Stimulated activated CD8-positive, alpha-beta memory T cell treated with anti-CD3 and anti-CD28 coated beads, Interleukin-7, amount 100 ng/mL, for 1 hour (primary cell): ENCODE measurements around the gene FADS3.
"Not testable (repeated sequence)": the region's sequence is repeated elsewhere in the genome, so short reads cannot be mapped to it uniquely, and the experiment has no call there.

Experiments
- DNase-seq, 2 donors: peaks; one replicate each; pipeline ENCODE4 v3.0.0-alpha.2; 2020; ENCODE audit warnings: low read depth in 2 of 2

The FADS3 gene

DNA sequence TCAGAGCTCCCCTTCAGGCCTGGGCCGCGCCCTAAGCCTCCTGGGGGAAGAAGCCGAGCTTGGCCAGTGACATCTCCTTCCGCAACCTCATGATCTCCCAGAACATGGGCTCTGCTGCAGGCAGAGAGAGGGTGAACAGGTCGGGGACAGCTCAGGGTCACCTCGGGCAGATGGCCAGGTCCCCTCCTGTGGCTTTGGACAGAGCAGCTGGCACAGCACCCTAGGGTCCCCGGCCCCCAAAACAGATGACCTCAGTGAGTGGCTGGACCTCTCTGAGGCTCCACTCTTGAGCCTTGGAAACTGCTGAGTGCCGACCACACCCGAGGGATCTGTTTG lies 6.9 kb upstream of the FADS3 start:
- DNase-seq = no peak

DNA sequence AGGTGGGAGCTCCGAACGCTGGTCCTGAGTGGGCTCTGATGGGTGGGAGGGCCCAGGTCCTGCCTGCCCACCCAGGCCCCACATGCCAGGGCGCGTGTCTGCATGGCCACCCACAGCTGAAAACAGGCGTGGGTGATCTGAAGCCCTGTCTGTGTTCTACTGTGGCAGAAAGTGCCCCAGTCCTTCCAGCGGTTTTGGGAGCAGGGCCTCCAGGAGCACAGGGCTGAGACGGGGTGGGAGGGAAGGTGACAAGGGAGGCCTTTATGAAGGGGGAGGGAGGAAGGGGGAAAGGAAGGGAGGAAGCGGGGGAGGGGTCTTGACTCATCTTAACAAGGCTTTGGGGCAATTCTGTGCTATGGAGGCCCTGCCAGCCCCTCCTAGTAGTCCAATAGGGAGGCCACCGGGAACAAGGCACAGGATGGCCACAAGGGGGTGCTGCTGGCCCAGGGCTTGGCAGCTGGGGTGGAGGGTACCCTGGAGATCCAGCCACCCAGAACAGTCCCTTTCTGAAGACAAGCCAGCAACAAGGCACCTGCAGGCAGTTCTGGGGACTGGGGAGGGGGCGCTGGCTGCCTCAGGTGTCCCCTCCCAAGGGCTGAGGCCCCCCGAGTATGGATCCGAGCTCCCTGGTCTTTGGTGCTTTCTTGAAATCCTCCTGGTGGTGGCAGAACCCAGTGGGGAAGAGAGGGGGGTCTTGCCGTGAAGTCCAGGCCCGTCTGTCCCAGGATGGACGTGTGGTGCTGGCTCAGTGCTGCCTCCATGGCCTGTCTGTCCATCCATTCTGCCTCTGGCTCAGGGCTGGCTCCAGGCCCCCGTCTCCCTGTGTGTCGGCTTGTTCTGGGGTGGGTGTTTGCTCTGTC lies 6.3 kb upstream of the FADS3 start:
- DNase-seq = peak; percentile 53 to 68

DNA sequence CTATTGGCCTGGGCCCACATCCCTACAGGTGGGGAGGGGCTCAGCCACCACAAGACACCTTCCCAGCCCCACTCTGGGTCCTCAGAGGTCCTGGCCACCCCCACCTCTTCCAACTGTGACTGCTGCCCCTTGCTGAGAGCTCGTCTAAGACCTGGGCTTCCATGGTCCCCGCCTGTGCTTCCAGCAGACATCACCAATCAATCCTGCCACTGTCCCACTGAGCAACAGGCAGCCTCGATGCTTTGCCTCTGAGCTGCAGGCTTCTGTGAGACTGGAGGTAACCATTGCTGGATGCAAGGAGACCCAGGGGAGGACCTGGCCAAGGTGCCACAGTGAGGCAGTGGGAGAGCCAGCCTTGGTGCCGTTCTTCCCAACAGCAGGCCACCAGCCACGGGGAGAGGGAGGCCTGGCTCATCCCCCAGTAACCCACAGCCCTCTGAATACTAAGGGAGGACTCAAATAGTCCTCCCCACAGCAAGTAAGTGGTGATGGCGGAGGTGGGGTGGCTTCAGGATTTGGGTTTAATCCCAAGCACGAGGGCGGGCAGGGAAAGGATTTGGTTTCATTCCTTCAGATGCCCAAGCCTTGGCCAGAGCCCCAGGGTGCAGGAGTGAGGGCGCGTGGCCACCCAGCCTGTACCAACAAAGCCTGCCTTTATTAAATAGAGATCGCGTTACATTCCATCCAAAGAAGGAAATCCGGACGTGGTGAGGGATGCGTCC lies 5.5 kb upstream of the FADS3 start:
- no peak for DNase-seq

DNA sequence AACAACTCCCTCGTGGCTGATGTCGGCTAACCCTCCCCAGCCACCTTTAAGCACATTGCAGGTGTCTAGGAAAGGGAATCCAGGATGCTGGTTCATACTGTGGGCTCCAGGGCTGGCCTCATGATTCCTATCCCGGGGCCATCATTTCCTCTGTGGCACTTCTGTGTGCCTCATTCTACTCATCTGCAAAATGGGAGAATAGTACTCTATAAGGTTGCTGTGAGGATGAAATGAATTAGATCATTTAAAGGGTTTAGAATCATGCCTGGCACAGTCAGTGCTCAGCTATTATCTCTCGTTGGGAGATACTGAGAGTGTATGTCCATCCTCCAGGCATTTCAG lies 4.3 kb upstream of the FADS3 start:
- DNase-seq = no peak

DNA sequence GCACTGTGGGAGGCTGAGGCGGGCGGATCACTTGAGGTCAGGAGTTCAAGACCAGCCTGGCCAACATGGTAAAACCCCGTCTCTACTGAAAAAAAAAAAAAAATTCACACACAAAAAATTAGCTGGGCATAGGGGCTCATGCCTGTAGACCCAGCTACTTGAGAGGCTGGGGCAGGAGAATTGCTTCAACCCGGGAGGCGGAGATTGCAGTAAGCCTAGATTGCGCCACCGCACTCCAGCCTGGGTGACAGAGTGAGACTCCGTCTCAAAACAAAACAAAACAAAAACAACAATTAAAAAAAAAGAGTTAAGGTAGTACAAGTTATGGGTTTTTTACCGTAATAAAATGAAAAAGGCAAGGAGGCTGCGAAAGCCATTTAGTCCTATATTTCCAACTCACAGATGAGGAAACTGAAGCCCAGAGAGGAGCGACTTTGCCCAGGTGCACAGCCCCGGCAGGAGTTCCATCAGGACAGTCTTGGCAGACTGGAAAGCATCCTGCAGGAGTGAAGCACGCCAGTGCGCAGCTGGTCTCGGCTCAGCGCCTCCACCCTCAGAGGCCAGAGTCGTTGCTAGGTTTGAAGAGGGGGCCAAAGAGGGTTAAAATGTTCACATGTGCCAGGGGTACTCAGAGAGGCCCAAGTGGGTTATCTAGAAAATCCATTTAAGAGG lies 3.8 kb upstream of the FADS3 start:
- no peak for DNase-seq

DNA sequence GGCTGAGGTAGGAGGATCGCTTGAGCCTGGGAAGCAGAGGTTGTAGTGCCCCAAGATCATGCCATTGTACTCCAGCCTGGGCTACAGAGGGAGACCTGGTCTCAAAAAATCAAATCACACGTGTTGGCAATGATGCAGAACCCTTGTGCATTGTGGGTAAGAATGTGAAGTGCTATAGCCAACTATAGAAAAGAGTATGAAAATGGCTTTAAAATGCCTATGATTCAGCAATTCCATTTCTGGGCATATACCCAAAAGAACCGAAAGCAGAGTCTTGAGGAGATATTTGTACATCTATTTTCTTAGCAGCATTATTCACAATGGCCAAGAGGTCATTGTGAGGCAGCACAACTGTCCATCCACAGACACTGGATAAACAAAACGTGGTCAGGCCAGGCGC lies 2.6 kb upstream of the FADS3 start:
- no peak for DNase-seq

DNA sequence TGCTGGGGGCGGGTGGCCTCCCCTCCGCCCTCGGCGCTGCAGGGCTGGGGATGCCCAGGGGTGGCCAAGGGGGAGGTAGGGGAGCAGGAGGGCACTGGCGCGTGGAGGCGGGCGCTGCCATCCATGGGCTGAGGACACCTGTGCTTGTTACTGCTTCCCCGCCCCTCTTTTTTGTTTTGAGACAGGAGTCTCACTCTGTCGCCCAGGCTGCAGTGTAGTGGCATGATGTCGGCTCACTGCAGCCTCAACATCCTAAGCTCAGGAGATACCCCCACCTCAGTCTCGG lies 683 bp upstream of the FADS3 start:
- no peak for DNase-seq

DNA sequence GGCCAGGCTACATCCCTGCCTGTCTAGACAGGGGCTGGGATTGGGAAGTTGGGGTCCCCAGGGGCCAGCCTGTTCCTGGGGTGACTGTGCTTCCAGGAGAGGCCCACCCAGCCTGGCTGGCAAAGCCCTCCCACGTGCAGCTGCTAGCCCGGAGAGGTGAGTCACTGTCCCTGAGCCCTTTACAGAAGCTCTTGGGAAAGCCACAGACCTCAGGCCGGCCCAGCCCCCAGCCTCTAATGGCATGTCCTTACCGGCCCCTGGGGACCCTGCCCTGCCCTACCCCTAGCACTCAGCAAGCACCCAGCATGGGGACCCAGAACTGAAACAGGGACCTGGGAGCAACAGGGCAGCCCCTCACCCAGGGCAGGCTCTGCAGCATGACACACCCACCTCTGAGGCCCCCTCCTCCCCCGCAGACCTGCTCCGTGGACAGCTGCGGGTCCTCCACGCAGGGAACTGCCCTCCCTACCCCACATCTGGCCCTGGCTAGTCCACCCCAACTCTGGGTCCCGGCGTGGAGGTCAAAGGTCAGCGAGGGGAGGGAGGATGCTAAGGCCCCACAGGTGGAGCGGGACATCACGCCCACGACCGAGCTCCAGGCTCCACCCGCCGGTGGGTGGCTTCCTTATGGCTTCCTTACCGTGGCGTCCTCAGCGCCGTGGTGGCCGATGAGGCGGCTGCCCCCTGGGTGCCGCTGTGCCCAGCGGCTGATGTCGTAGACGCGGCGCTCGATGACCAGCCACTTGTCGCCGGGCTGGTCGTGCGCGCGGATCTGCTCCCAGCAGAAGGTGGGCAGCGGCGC lies 615 bp downstream of the FADS3 start:
- no peak for DNase-seq

DNA sequence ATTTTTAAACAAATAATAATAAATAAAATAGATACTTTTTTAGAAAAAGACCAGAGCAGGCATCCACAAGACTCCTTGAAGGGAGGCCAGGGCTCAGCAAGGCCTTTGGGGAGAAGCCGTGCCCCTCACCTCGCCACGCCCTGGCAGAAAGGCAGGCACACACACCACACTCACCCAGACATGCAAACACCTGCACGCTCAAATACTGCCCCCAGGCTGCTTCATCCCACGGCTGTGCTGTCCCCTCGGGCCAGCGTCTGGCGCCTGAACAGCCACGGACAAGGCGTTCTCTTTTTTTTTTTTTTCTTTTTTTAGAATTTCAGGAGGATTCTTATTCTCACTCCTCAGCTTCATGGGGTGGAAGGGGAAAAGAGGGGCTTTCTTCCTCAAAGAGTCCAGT lies 1.5 kb downstream of the FADS3 start:
- no peak for DNase-seq

DNA sequence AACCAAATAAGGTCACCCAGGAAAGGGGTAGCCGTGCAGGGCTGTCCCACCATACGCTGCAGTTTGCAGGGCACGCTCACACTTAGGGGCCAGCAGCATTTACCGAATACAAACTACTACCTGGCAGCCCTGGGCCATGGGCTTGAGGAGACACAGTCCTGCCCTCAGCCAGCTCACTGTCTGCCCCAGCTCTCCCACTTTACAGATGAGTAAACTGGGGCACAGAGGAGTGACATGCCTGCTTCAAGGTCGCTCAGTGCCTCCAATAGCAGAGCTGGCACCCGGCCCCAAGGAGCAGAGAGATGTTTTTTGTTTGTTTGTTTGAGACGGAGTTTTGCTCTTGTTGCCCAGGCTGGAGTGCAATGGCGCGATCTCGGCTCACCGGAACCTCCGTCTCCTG lies 2.8 kb downstream of the FADS3 start:
- DNase-seq = no peak

DNA sequence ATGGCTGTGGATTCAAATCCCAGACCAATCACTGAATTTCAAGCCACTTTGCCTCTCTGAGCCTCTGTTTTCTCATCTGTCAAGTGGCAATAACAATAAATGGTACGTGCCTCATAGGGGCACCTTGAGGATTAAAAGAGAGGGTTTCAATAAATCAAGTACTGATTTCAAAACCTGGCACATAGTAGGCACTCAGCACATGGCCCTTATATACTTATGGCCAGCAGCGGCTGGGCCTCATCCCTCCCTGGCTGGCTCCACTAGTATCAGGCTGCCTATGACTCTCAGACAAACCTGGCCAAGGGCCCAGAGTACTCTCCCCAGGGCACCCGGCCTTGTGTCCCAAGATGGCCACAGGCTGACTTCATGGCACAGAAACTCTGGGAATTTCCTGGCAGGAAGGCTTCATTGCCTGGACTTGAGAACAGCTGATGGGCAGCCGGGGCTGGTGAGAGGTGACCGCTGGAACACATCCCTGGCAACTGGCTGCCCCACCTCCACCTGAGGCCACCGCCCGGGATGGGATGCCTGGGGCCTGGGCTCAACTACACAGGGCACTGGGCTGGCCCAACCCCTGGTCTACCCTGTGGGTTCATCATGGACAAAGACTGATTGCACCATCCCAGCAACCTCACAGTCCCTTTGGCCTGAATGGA lies 3.4 kb downstream of the FADS3 start:
- DNase-seq = no peak

DNA sequence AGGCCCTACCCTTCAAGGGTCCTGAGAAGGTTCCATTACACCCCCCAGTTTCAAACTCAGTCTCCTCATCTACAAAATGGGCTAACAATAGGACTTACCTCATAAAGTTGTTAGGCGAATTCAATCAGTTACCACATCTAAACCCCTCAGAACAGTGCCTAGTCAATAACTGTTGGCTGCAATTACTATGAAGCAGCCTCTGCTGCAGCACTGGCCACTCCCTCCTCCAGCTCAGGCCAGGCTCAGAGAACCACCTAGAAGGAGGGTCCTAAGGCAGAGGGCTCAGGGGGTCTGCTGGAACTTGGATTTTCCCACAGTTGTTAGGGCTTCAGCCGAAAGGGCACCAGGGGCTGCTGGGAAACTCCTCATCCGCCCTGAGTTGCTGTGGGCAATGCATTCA lies 4.7 kb downstream of the FADS3 start:
- DNase-seq = no peak

DNA sequence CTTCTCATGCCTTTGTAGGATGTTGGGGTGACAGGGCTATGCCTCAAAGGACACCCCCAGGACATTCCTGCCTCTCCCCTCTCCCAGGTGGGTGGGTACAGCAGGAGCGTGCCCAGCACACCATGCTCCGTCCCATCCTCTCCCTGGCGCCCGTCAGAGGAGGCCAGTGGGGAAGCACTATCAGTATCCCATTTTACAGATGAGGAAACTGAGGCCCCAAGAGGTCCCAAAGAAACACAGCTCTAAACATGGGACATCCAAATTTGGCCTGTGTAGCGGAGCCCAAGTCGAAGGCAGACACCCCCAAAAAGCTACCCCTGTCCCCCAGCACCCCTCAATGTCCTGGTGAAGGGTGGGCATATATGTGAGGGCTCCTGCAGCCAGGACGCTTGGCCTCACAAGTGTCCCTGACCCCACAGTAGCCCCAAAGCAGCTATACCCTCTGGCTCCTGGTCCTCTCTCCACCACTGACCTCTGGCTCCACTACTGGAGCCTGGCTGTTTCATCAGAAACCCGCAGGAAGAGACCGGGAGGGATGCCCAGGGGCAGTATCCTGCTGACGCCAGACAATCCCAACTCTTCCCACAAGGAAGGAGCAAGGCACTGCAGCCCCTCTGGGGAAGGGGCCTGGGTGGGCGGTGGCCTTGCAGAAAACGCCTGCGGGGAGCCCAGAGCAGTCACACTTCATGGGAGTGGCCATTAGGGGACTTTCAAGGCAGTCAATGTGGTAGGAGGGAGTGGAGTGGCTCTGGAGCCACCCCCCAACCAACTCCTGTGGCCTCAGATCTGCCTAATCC lies 5.4 kb downstream of the FADS3 start:
- DNase-seq = no peak

DNA sequence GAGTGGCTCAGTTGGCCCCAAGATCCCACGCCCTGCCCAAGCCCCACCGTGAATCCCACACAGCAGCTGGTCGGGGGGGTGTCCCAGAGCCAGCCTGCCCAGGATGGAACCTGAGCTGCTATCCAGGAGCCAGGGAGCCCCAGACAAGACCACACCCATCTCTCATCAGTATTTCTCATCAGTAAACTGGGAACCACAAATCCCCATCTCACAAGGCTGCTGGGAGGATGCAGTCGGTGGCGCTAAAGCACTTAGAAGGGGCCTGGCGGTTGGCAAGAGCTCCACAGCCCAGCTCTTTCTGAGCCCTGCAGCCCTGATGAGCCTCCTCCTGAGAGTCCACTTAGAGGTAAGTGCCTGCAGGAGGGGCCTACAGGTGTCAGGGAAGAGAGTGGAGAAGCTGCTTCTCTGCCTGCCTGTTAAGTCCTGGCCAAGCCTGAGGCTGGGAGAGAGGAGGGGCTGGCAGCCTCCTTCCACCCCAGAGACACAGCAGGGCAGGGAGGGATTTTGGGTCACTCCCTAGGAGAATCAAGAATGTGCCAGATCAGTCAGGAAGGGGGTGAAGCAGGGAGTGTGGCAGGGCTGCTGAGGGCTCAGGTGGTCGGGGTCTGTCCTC lies 6.1 kb downstream of the FADS3 start:
- DNase-seq = no peak

DNA sequence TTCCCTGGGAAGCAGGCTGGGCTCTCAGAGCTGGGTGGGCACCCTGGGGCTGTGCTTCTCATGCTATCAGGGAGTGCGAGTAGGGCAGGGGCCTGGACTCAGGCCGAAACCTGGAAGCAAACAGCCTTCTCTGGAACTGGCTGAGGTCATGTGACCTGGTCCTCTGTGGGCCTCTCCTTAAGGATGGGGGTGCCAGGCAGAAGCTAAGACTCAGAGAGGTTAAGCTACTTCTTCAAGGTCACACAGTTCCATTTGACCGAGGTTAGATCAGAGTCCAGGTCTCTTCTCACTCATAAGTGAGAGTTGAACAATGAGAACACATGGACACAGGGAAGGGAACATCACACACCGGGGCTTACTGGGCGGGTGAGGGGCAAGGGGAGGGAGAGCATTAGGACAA lies 7.4 kb downstream of the FADS3 start:
- DNase-seq = no peak

DNA sequence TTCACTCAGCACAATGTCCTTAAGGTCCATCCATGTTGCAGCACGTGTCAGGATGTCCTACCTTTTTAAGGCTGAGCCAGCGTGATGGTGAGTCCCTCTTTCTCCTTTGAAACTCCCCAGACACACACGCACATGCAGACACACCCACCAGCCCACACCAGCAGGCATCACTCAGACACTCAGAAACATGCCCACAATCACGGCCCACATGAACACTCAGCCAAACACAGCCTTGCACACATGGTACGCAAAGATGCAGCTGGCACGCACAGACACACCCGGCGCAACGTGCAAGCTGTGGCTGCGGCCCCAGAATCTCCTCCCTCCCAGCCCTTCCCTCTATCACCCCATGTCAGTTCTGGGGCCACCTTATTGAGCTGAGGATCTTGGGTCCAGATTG lies 8.0 kb downstream of the FADS3 start:
- no peak for DNase-seq

DNA sequence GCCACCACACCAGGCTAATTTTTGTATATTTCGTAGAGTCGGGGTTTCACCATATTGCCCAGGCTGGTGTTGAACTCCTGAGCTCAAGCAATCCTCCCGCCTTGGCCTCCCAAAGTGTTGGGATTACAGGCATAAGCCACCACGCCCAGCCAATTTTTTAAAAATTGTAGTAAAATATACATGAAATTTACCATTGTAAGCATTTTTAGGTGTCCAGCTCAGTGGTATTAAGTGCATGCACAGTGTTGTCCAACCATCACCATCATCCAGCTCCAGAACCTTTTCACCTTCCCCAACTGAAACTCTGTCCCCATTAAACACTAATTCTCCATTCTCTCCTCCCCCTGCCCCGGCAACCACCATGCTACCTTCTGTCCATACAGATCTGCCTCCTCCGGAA lies 8.5 kb downstream of the FADS3 start:
- no peak for DNase-seq

DNA sequence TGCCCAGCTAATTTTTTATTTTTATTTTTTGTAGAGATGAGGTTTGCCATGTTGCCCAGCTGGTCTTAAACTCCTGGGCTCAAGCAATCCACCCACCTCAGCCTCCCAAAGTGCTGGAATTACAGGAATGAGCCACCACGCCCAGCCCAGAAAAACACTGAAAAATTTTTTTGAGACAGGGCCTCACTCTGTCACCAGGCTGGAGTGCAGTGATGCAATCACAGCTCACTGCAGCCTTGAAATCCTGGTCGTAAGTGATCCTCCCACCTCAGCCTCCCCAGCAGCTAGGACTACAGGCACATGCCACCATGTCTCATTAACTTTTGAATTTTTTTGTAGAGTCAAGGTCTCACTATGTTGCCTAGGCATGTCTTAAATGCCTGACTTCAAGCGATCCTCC lies 9.1 kb downstream of the FADS3 start:
- not testable (repeated sequence) for DNase-seq

DNA sequence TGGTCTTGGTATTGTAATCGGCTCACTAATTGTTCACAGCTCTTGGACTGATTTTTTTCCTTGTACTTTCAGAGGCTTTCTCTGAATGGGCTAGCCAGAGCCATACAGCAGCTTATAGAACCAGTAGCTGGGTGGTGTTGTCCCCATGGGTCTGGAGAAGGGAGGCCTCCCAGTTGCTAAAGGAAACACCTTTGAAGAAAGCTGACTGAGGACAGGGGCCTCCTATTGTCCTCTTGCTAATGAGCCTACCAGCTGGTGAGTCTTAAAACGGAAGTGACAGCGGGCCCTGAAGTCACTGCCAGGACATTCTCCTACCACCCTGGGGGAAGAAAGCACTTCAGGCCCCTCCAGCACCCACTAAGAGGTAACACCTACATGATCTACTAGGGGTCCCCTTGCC lies 9.9 kb downstream of the FADS3 start:
- no peak for DNase-seq

DNA sequence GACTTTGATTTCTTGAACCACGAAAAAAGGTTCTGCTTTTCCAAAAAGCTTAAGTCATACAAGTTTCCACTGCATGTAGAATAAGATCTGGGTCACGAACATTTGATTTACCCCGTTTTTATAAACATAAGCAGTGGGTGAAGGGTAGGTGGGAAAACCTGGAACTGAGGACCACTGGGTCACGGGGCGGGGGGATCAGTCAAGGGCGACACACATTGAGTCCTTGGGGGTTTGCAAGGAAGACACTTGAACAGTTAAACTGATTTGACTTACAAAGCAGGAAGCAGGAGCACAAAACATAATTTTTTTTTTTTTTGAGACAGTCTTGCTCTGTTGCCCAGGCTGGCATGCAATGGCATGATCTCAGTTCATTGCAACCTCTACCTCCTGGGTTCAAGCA lies 10.9 kb downstream of the FADS3 start:
- DNase-seq = no peak

DNA sequence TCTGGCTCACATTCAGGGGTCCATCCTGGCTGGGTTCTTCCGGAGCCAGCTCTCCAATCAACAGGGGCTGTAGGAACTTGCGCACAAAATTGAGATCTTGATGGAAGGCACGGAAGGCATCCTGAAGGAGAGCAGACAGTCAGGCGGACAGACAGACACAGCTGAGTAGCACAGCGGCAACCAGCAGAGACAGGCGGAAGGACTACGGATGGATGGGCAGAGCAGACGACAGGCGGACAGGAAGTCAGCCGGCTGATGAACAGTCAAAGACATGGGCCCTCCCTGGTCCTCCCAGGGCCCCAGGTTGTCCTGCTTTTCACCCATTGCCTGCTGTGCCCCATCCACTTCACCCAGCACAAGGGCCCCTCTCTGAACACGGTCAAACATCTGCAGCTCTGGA lies 11.3 kb downstream of the FADS3 start:
- DNase-seq = no peak
